Epithelial cell of proximal tubule (primary cell): Measurements from ENCODE around the gene RIMBP2. TPM values are rescaled to one million over a fixed set of nuclear protein-coding genes. Genes with fewer than 3 reads are reported as not detected.

Source experiments
- DNase-seq: peaks from one replicate; pipeline ENCODE4 v3.0.0-alpha.2; 2011; ENCODE audit warnings: low read depth
- H3K4me3 ChIP-seq: 2 replicates; pipeline ENCODE4 v1.5.1; 2011; ENCODE audit warnings: low read depth, mild to moderate bottlenecking, low read length
- CTCF ChIP-seq: conservative IDR thresholded peaks from 2 replicates; pipeline ENCODE4 v1.5.1; 2012; ENCODE audit warnings: low read depth, mild to moderate bottlenecking, low read length
- total RNA-seq: library from RNA; depleted of rRNA; stranded (reverse); fragments of >200 nt; gene quantifications from 2 replicates; pipeline ENCODE4 v1.2.3, GENCODE V29; 2015

The RIMBP2 gene
- total RNA-seq, 1 donor from 2014 or later: 0.98 TPM

GRCh38 chr12:130460611-130461446 lies 255.3 kb downstream of the RIMBP2 start:
- no peak for DNase-seq
- no peak for TF ChIP-seq CTCF
- H3K4me3 ChIP-seq: no peak overlapping the region

DNA sequence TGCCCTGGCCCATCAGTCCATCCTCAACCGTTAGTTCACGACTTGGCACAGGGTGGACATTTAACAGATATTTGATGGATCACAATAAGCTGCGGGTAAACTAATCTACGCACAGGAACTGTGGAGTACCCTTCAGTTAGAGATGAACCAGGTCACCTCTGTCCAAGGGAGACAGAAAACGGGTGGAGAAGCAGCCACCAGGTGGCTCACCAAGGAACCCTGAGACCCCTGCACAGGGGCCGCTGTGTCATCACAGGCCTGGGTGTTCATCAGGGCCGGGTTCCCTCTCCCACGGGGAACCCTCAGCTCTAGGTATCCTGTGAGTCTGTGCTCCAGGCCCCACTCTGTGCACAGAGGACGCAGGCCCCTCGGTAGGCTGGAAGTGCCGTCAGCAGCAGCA lies 256.2 kb downstream of the RIMBP2 start:
- no peak for DNase-seq
- no peak for TF ChIP-seq CTCF
- H3K4me3 ChIP-seq: no peak overlapping the region

- no peak for TF ChIP-seq CTCF
- H3K4me3 ChIP-seq: no peak overlapping the region
- no peak for DNase-seq
Measured at GRCh38 chr12:130458341-130458740, 257.8 kb downstream of the RIMBP2 start.

- no peak for DNase-seq
- no peak overlapping the region for H3K4me3 ChIP-seq
- TF ChIP-seq CTCF: no peak
Measured at GRCh38 chr12:130457215-130457614, 258.9 kb downstream of the RIMBP2 start.

DNA sequence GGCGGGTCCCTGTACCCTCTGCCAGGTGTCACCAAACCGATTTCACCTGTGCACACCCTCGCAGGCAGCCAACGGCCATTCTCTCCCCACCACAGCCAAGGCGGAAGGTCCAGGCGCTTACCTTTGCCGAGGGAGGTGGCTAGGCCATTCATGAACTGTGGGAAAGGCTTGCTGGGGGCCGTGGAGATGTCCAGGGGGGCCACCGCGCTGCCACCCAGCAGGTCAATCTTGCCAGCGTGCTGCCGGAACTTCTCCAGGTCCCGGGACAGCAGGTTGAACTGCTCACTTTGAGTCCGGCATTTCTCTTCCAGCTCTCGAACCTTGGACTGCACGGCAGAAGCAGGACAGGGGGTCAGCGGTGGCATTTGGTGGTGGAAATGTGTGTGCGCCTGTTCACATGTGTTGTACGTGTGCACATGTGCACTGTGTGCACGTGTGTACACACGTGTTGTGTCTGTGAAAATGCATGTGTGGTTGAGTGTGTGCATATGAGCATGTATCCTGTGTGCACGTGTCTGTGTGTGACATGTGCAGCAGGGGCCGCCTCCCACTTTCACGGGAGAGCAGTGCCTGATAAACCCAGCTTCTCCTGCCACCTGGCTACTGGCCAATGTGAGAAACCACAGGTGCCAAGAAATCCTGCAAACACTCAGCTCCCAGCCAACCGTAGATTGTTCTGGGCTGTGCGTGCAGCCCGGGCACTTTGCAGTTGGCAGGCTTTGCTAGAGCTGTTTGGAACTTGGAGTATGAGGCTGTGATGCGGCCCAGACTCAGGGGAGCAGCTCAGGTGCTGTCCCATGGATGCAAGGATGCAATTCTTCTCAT lies 259.5 kb downstream of the RIMBP2 start:
- no peak overlapping the region for H3K4me3 ChIP-seq
- no peak for DNase-seq
- no peak for TF ChIP-seq CTCF

DNA sequence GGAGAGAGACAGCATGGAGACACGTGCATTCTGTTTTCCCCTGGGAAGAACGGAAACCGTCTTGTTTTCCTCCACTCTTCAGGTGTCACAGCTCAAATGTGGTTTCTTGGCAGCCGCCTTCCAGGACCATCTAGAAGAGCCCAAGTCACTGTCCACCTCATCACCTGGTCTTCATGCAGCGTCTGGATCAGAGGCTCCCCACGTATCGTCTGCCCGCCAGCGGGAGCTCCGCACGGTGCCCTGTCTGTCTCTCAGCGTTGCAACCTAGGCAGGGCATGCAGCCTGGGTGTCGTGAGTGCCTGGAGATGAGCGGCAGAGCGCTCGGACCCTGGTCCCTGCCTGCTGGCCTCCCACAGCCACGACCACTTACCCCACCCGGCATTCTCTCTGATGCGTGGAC lies 260.9 kb downstream of the RIMBP2 start:
- TF ChIP-seq CTCF: no peak
- no peak for DNase-seq
- no peak overlapping the region for H3K4me3 ChIP-seq
